SK-N-SH treated with all-trans-retinoic acid at 6 μM for 48 hours (cell line): ENCODE measurements around the gene ADGRD2.

Experiments used
- ATAC-seq: fragments of 200-7000 bp; cut with Tn5 transposase; 3 replicates; pipeline ENCODE4 v1.9.1; 2020; ENCODE audit warnings: mild to moderate bottlenecking, moderate library complexity
- ARNTL ChIP-seq: fragments of 450-650 bp; formaldehyde crosslinking; IDR thresholded peaks from 2 replicates; pipeline ENCODE4 v1.5.0; 2020; ENCODE audit warnings: low read depth, mild to moderate bottlenecking, moderate library complexity, borderline replicate concordance
- BACH2 ChIP-seq: fragments of 250-450 bp; sonication (Bioruptor Pico); IDR thresholded peaks from 2 replicates; pipeline ENCODE4 v1.9.0; 2021; ENCODE audit warnings: mild to moderate bottlenecking, borderline replicate concordance
- CSDC2 ChIP-seq: fragments of 250-450 bp; sonication (Bioruptor Pico); IDR thresholded peaks from 2 replicates; pipeline ENCODE4 v1.5.0; 2020; ENCODE audit warnings: mild to moderate bottlenecking, moderate library complexity
- CSRNP3 ChIP-seq: fragments of 250-450 bp; sonication (Bioruptor Pico); IDR thresholded peaks from 2 replicates; pipeline ENCODE4 v1.5.1; 2021; ENCODE audit warnings: mild to moderate bottlenecking, moderate library complexity
- ESRRG ChIP-seq: fragments of 250-450 bp; sonication (Bioruptor Pico); IDR thresholded peaks from 2 replicates; pipeline ENCODE4 v1.6.1; 2021; ENCODE audit warnings: mild to moderate bottlenecking
- GLIS3 ChIP-seq: fragments of 250-450 bp; sonication (Bioruptor Pico); IDR thresholded peaks from 2 replicates; pipeline ENCODE4 v1.5.0; 2020; ENCODE audit warnings: mild to moderate bottlenecking, moderate library complexity
- ISL1 ChIP-seq: fragments of 250-450 bp; sonication (Bioruptor Pico); IDR thresholded peaks from 2 replicates; pipeline ENCODE4 v2.1.2; 2022; ENCODE audit warnings: mild to moderate bottlenecking, moderate library complexity
- OSR1 ChIP-seq: fragments of 250-450 bp; sonication (Bioruptor Pico); IDR thresholded peaks from 2 replicates; pipeline ENCODE4 v1.8.0; 2022; ENCODE audit warnings: moderate library complexity, mild to moderate bottlenecking, inconsistent platforms
- PATZ1 ChIP-seq: fragments of 250-450 bp; sonication (Bioruptor Pico); IDR thresholded peaks from 2 replicates; pipeline ENCODE4 v1.8.0; 2020; ENCODE audit warnings: mild to moderate bottlenecking, moderate library complexity, borderline replicate concordance
- POU6F1 ChIP-seq: fragments of 250-450 bp; sonication (Bioruptor Pico); IDR thresholded peaks from 2 replicates; pipeline ENCODE4 v1.8.0; 2021; ENCODE audit warnings: low read depth, mild to moderate bottlenecking, moderate library complexity, borderline replicate concordance
- PPARA ChIP-seq: fragments of 250-450 bp; sonication (Bioruptor Pico); IDR thresholded peaks from 2 replicates; pipeline ENCODE4 v1.5.0; 2020; ENCODE audit warnings: mild to moderate bottlenecking, borderline replicate concordance
- RARB ChIP-seq: fragments of 250-450 bp; sonication (Bioruptor Pico); IDR thresholded peaks from 2 replicates; pipeline ENCODE4 v1.8.0; 2021; ENCODE audit warnings: mild to moderate bottlenecking, moderate library complexity
- TCF4 ChIP-seq: fragments of 250-450 bp; sonication (Bioruptor Pico); IDR thresholded peaks from 2 replicates; pipeline ENCODE4 v1.8.0; 2021; ENCODE audit warnings: mild to moderate bottlenecking, moderate library complexity, borderline replicate concordance
- TOX ChIP-seq: fragments of 250-450 bp; sonication (Bioruptor Pico); IDR thresholded peaks from 2 replicates; pipeline ENCODE4 v1.8.0; 2021; ENCODE audit warnings: mild to moderate bottlenecking, moderate library complexity, borderline replicate concordance
- TSHZ2 ChIP-seq: fragments of 250-450 bp; sonication (Bioruptor Pico); IDR thresholded peaks from 2 replicates; pipeline ENCODE4 v1.5.0; 2020; ENCODE audit warnings: mild to moderate bottlenecking, moderate library complexity
- ZC3H10 ChIP-seq: fragments of 250-450 bp; sonication (Bioruptor Pico); IDR thresholded peaks from 2 replicates; pipeline ENCODE4 v1.5.1; 2021; ENCODE audit warnings: mild to moderate bottlenecking, moderate library complexity
- ZFP3 ChIP-seq: fragments of 250-450 bp; sonication (Bioruptor Pico); IDR thresholded peaks from 2 replicates; pipeline ENCODE4 v1.5.0; 2020; ENCODE audit warnings: mild to moderate bottlenecking, moderate library complexity
- ZFP30 ChIP-seq: fragments of 450-650 bp; formaldehyde crosslinking; IDR thresholded peaks from 2 replicates; pipeline ENCODE4 v1.5.0; 2022; ENCODE audit warnings: mild to moderate bottlenecking, moderate library complexity
- ZNF565 ChIP-seq: fragments of 450-650 bp; formaldehyde crosslinking; conservative IDR thresholded peaks from 2 replicates; pipeline ENCODE4 v1.5.0; 2020; ENCODE audit warnings: low read depth, mild to moderate bottlenecking, moderate library complexity
- ZNF70 ChIP-seq: fragments of 450-650 bp; formaldehyde crosslinking; IDR thresholded peaks from 2 replicates; pipeline ENCODE4 v1.5.0; 2020; ENCODE audit warnings: mild to moderate bottlenecking, moderate library complexity
- ZNF8 ChIP-seq: fragments of 450-650 bp; formaldehyde crosslinking; IDR thresholded peaks from 2 replicates; pipeline ENCODE4 v1.5.0; 2020; ENCODE audit warnings: mild to moderate bottlenecking, moderate library complexity

ADGRD2 gene

GRCh38 chr9:124489222-124489621, 39.0 kb downstream of the ADGRD2 start (continued):
- TF ChIP-seq TSHZ2: no peak
- TF ChIP-seq CSDC2: no peak
- no peak for TF ChIP-seq ZNF70 (CRISPR knock-in tag)
- no peak for TF ChIP-seq ARNTL
- TF ChIP-seq ESRRG: no peak

- ATAC-seq: no peak
- TF ChIP-seq ZFP3 (CRISPR knock-in tag) (peak; percentile 99), BACH2 (no peak), ZC3H10 (no peak), ESRRG (no peak)
Measured at GRCh38 chr9:124490004-124490403, 39.8 kb downstream of the ADGRD2 start.

GRCh38 chr9:124491049-124491975, 41.1 kb downstream of the ADGRD2 start:
- ATAC-seq: no peak
- no peak for TF ChIP-seq GLIS3 (CRISPR knock-in tag)
- no peak for TF ChIP-seq ZFP3 (CRISPR knock-in tag)
- TF ChIP-seq CSDC2: no peak

GRCh38 chr9:124492818-124493217, 42.6 kb downstream of the ADGRD2 start:
- no peak for ATAC-seq
- TF ChIP-seq RARB (no peak), CSRNP3 (CRISPR knock-in tag) (no peak)

GRCh38 chr9:124493218-124493617, 43.0 kb downstream of the ADGRD2 start:
- no peak for TF ChIP-seq PPARA
- no peak for TF ChIP-seq TOX (CRISPR knock-in tag)
- no peak for TF ChIP-seq OSR1 (CRISPR knock-in tag)
- no peak for TF ChIP-seq CSDC2
- TF ChIP-seq ZC3H10: no peak
- TF ChIP-seq ZFP30 (CRISPR knock-in tag): no peak
- ATAC-seq: no peak

- ATAC-seq: no peak; the same call in 2 of the 3 replicates
- TF ChIP-seq POU6F1 (CRISPR knock-in tag) (no peak), GLIS3 (CRISPR knock-in tag) (no peak), ISL1 (CRISPR knock-in tag) (no peak), ZNF8 (CRISPR knock-in tag) (no peak), ARNTL (no peak), PPARA (no peak), TCF4 (CRISPR knock-in tag) (no peak), ZNF565 (CRISPR knock-in tag) (no peak), TSHZ2 (no peak), ZFP3 (CRISPR knock-in tag) (no peak), PATZ1 (CRISPR knock-in tag) (no peak), ZNF70 (CRISPR knock-in tag) (no peak), ESRRG (no peak)
Measured at GRCh38 chr9:124493794-124494479, 43.7 kb downstream of the ADGRD2 start.
